GM18867 (cell line): ENCODE data around the gene FUBP3.

Source experiments
- ATAC-seq: cut with Tn5 transposase; IDR thresholded peaks from one replicate; pipeline ENCODE4 v1.9.1; 2021; ENCODE audit warnings: mild to moderate bottlenecking, moderate library complexity; ENCODE audit not compliant: unreplicated experiment

FUBP3 gene

GRCh38 chr9:130633336-130634190 is 54.2 kb downstream of the FUBP3 start:
- no peak for ATAC-seq

GRCh38 chr9:130634191-130634768 is 54.9 kb downstream of the FUBP3 start:
- ATAC-seq: no peak

GRCh38 chr9:130634801-130635200 is 55.4 kb downstream of the FUBP3 start:
- ATAC-seq: no peak

- no peak for ATAC-seq
Measured at GRCh38 chr9:130635306-130635705, 55.9 kb downstream of the FUBP3 start.

GRCh38 chr9:130635721-130636647 is 56.6 kb downstream of the FUBP3 start:
- no peak for ATAC-seq

- ATAC-seq: no peak
Measured at GRCh38 chr9:130636648-130637020, 57.3 kb downstream of the FUBP3 start.

- no peak for ATAC-seq
Measured at GRCh38 chr9:130638284-130639123, 59.1 kb downstream of the FUBP3 start.

- ATAC-seq: no peak
Measured at GRCh38 chr9:130639124-130639765, 59.9 kb downstream of the FUBP3 start.

- ATAC-seq: no peak
Measured at GRCh38 chr9:130639866-130640555, 60.6 kb downstream of the FUBP3 start.

GRCh38 chr9:130640681-130641080 is 61.3 kb downstream of the FUBP3 start:
- ATAC-seq: no peak

GRCh38 chr9:130642926-130643325 is 63.5 kb downstream of the FUBP3 start:
- ATAC-seq: no peak

- no peak for ATAC-seq
Measured at GRCh38 chr9:130651221-130651620, 71.8 kb downstream of the FUBP3 start.

- ATAC-seq: no peak
Measured at GRCh38 chr9:130651752-130652151, 72.4 kb downstream of the FUBP3 start.

- no peak for ATAC-seq
Measured at GRCh38 chr9:130654879-130655278, 75.5 kb downstream of the FUBP3 start.

GRCh38 chr9:130658893-130659698 is 79.7 kb downstream of the FUBP3 start:
- no peak for ATAC-seq

- no peak for ATAC-seq
Measured at GRCh38 chr9:130659699-130660248, 80.4 kb downstream of the FUBP3 start.

- ATAC-seq: no peak
Measured at GRCh38 chr9:130660326-130660682, 80.9 kb downstream of the FUBP3 start.

- ATAC-seq: no peak
Measured at GRCh38 chr9:130660683-130661450, 81.5 kb downstream of the FUBP3 start.
